Peyer's patch (tissue), 4 donors: ENCODE results near the gene CST2.
"Not testable (repeated sequence)": the region's sequence is repeated elsewhere in the genome, so short reads cannot be mapped to it uniquely, and the experiment has no call there.

Experiments
- CTCF ChIP-seq, 6 experiments: fragments of 450-650 bp in 4 of 6; fragments of 200-600 bp in 2 of 6; sonication (generic) in 1 of 6; IDR thresholded peaks; one replicate each; pipeline ENCODE4 v1.5.1; 2017 to 2019; ENCODE audit warnings: antibody characterized with exemption in 6 of 6, mild to moderate bottlenecking in 3 of 6, moderate library complexity in 1 of 6
- POLR2A ChIP-seq, 2 donors: fragments of 450-650 bp; IDR thresholded peaks; one replicate each; pipeline ENCODE4 v1.5.1; 2017; ENCODE audit warnings: antibody characterized with exemption in 2 of 2, mild to moderate bottlenecking in 2 of 2, moderate library complexity in 2 of 2

DNA sequence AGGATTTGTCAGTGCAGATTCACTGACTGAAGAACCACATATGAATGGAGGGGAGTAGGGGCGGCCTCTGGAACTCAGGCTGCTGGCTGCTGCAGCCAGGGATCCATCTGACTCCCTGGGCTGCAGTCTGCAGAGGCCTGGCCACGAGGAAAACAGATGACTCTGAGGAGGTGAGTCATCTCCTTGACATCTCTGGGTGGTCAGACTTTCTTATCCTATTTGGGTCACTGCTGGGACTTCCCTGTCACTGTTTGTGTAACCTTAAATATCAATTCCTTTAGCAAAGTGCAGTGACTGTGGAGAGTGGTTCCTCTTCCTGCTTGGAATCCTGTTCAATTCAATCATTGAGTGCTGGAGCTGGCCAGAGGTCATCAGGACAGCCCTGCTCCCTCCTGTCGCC, 5.4 kb upstream of the CST2 start:
- TF ChIP-seq POLR2A, CTCF (IDR thresholded peaks at IDR 0.05): not testable (repeated sequence)
